Measurements from ENCODE around the gene FAM89A. TPM values are rescaled to one million over a fixed set of nuclear protein-coding genes. Genes with fewer than 3 reads are reported as not detected.

FAM89A gene
- total and polyA plus RNA-seq, 2 donors (not counting 1 experiment from before 2014, with no cell fraction given), result 3.2 to 6.1 TPM

GRCh38 chr1:231040800-231041718, 1.0 kb upstream of the FAM89A start:
- peaks cover 9% of the 10 kb centered on the region for H3K27me3 Mint-ChIP-seq
- intact Hi-C loops (cut with micrococcal nuclease), result loop anchor here (1.0 to 5.0 kb wide), 4 partner anchors 62 to 399 kb away; partner anchors contain the start of genes ARV1, C1orf198 and COG2
- peak overlapping the region; percentile 48 for H3K27ac Mint-ChIP-seq
- Histone ChIP-seq H3K9me3 (ENCODE audit: control extremely low read depth in 1 of 3, control insufficient read depth in 2 of 3, insufficient read depth in 1 of 3, low read length in 2 of 3) (peaks cover 0 to 7% (median 4%) of the 10 kb centered on the region in 3 donors), H3K9ac (ENCODE audit: low read length) (peak overlapping the region; percentile 77), H4K20me1 (ENCODE audit: control insufficient read depth, insufficient read depth, low read length, poor library complexity, severe bottlenecking) (no peaks in the 10 kb centered on the region), H2AFZ (ENCODE audit: insufficient read depth, low read depth, low read length, poor library complexity, severe bottlenecking) (peak overlapping the region; percentile 98), H3K36me3 (replicated peaks in 1 of 2; ENCODE audit: control extremely low read depth in 1 of 2, control insufficient read depth in 1 of 2, extremely low read depth in 1 of 2, insufficient read depth in 2 of 2, low read length in 1 of 2) (no peaks in the 10 kb centered on the region), H3K4me1 (ENCODE audit: control insufficient read depth in 2 of 2, insufficient read depth in 2 of 2, low read length in 2 of 2) (peaks cover 13% of the 10 kb centered on the region in 2 donors), H3K4me2 (replicated peaks; ENCODE audit: low read depth, low read length, poor library complexity, severe bottlenecking) (peak overlapping the region; percentile 99), H3K27ac (ENCODE audit: low read length in 2 of 2) (no peak overlapping the region), H3K4me3 (ENCODE audit: control extremely low read depth in 1 of 5, extremely low read depth in 1 of 5, insufficient read depth in 1 of 5, low read depth in 2 of 5, low read length in 4 of 5) (peak overlapping the region in 4 of 5 experiments; percentile 58 to 85 (median 75)), H3K79me2 (ENCODE audit: control insufficient read depth, insufficient read depth, low read length) (peaks cover 5% of the 10 kb centered on the region), H3K27me3 (replicated peaks in 1 of 4; ENCODE audit: control extremely low read depth in 1 of 4, control insufficient read depth in 3 of 4, insufficient read depth in 4 of 4, low read length in 3 of 4) (peaks cover 0 to 11% (median 3%) of the 10 kb centered on the region in 4 experiments)
- peak overlapping the region; percentile 86 for H3K4me3 Mint-ChIP-seq
- 14% methylated on average over 28 of the region's 37 CpGs for WGBS (ENCODE audit: insufficient coverage)
- DNase-seq (no peak), ATAC-seq (ENCODE audit: low read depth) (peak; percentile 3)
- TF ChIP-seq CTCF (IDR thresholded peaks at IDR 0.05) (no peak), EZH2 (IDR thresholded peaks at IDR 0.05; ENCODE audit: borderline replicate concordance, insufficient read depth, low read depth, low read length, poor library complexity, severe bottlenecking) (no peak)
- ChIA-PET CTCF (no interaction called here), POLR2A (interaction anchor here (0.6 to 0.7 kb wide), 3 partner anchors 169 to 1168 kb away, joined by 3 to 9 read pairs (median 4); no protein-coding TSS in a partner anchor)
- peaks cover 13% of the 10 kb centered on the region for H3K4me1 Mint-ChIP-seq
- H3K9me3 Mint-ChIP-seq (ENCODE audit: insufficient read depth), result peaks cover 11% of the 10 kb centered on the region

Measured in B cell (primary cell).